HG03460 (cell line): Measurements from ENCODE around the gene MELK.

Experiments
- ATAC-seq: cut with Tn5 transposase; IDR thresholded peaks from one replicate; pipeline ENCODE4 v1.9.1; 2021; ENCODE audit not compliant: unreplicated experiment

Gene MELK

GRCh38 chr9:36665921-36666431 is 93.3 kb downstream of the MELK start:
- peak; percentile 72 for ATAC-seq

- ATAC-seq, result no peak
Measured at GRCh38 chr9:36671561-36671960, 98.9 kb downstream of the MELK start.

- no peak for ATAC-seq
Measured at GRCh38 chr9:36676091-36676490, 103.4 kb downstream of the MELK start.

- ATAC-seq, result no peak
Measured at GRCh38 chr9:36676778-36677485, 104.2 kb downstream of the MELK start.

- ATAC-seq, result no peak
Measured at GRCh38 chr9:36677611-36678010, 104.9 kb downstream of the MELK start.

- no peak for ATAC-seq
Measured at GRCh38 chr9:36679710-36680109, 107.0 kb downstream of the MELK start.

GRCh38 chr9:36686471-36686870 is 113.8 kb downstream of the MELK start:
- no peak for ATAC-seq

GRCh38 chr9:36690412-36691168 is 117.9 kb downstream of the MELK start:
- no peak for ATAC-seq

GRCh38 chr9:36691671-36692070 is 119.0 kb downstream of the MELK start:
- no peak for ATAC-seq

GRCh38 chr9:36698984-36699383 is 126.3 kb downstream of the MELK start:
- ATAC-seq, result no peak

- no peak for ATAC-seq
Measured at GRCh38 chr9:36704148-36704547, 131.5 kb downstream of the MELK start.

- ATAC-seq, result no peak
Measured at GRCh38 chr9:36713515-36714490, 141.1 kb downstream of the MELK start.

- ATAC-seq, result no peak
Measured at GRCh38 chr9:36716496-36716895, 143.8 kb downstream of the MELK start.

GRCh38 chr9:36717276-36717675 is 144.6 kb downstream of the MELK start:
- ATAC-seq, result no peak

GRCh38 chr9:36718612-36719011 is 145.9 kb downstream of the MELK start:
- no peak for ATAC-seq

- no peak for ATAC-seq
Measured at GRCh38 chr9:36720043-36720442, 147.3 kb downstream of the MELK start.

- ATAC-seq, result no peak
Measured at GRCh38 chr9:36721846-36722588, 149.3 kb downstream of the MELK start.

GRCh38 chr9:36725777-36726356 is 153.2 kb downstream of the MELK start:
- no peak for ATAC-seq
